Measurements from ENCODE around the gene PIK3C2B. TPM values are rescaled to one million over a fixed set of nuclear protein-coding genes. Genes with fewer than 3 reads are reported as not detected.

PIK3C2B gene
- polyA plus RNA-seq, 3 donors: 13.6 to 16.2 (median 14.9) TPM

DNA sequence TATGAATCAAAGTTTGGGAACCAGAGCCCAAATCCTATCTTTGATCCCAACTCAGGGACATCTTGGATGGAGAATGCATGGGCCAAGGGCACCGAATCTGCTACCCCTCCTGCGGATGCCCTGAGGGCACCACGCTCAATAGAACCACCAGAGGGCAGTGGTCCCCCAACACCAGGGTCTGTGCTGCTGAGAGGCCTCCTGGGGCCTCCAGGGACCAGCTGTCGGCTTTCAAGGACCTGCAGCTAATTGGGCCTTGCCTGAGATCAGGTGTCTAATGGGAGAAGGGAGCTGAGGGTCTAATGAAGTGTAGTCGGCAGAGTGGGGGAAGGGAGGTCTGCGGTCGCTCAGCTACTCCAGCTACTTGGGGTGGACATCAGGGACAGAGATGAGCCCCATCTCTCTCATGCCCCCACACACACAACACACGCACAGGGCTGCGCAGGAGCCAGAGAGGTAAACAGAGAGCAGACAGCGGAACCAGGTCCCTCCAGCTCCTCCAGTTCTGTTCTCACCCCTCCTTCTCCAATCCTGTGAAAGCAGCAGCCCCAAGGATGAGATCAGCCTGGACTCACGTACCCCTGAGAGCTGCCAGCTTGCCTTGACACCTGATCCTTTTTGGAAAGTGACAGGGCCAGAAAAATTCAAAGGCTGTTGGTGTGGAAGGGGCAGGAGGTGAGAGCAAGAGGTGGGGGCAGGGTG lies 48.0 kb downstream of the PIK3C2B start:
- DNase-seq (ENCODE audit: low read depth in 3 of 3, low spot score in 2 of 3): peak; percentile 57 to 72 (median 67)

DNA sequence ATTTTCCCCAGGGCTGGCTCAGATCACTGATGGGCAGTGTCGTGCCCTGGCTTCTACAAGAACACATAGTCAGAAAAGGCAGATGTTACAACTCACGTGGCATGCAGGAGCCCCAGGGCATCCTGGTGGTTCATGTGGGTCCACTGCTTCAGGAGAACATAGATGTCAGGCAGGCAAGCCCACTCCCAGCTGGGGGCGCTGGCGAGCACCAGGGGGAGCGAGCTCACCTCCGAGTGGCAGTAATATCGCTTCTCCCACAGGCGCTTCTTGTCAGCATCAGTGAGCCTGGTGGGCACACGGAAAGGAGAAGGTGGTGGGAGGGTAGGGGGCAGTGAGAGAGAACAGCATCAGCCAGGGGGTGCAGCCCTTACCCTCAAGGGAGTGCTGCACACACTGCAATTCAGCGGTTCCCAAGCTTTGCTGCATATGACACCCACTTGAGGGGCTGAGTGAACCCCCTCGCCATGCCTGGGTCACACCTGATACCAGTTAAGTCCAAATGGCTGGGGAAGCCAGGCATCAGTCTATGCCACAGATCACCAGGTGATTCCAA lies 48.7 kb downstream of the PIK3C2B start:
- no peak for DNase-seq (ENCODE audit: low read depth in 3 of 3, low spot score in 2 of 3)

Other genes with a start within 250 kb of the PIK3C2B start
- gene PLEKHA6, start 134.9 kb downstream of the PIK3C2B start, polyA plus RNA-seq (ENCODE audit: insufficient read length in 3 of 3): 10 to 100 TPM; 37.8 to 45.2 (median 39.7) TPM
- 10 to 100 TPM; 39.7 to 43.2 (median 39.7) TPM for gene PPP1R15B, start 83.0 kb downstream of the PIK3C2B start, polyA plus RNA-seq (ENCODE audit: insufficient read length in 3 of 3)
- 10 to 100 TPM; 22.0 to 26.6 (median 25.0) TPM for gene MDM4, start 21.6 kb upstream of the PIK3C2B start, polyA plus RNA-seq (ENCODE audit: insufficient read length in 3 of 3)
- gene LRRN2, start 190.9 kb upstream of the PIK3C2B start, polyA plus RNA-seq (ENCODE audit: insufficient read length in 3 of 3): 10 to 100 TPM; 10.6 to 10.7 (median 10.6) TPM